Endothelial cell (in vitro differentiated cells): ENCODE results near the gene COL7A1. TPM values are rescaled to one million over a fixed set of nuclear protein-coding genes. Genes with fewer than 3 reads are reported as not detected.
A peak's percentile ranks its signal among the peaks of the same experiment; 100 is the strongest.

Experiments
- DNase-seq: peaks from one replicate; pipeline ENCODE4 v3.0.0; 2021; ENCODE audit warnings: low spot score
- H3K27ac Mint-ChIP-seq: one replicate; pipeline ENCODE4 v1.8.0; 2021; ENCODE audit warnings: mixed read lengths, inconsistent platforms; ENCODE audit not compliant: unreplicated experiment
- H3K27me3 Mint-ChIP-seq: one replicate; pipeline ENCODE4 v1.8.0; 2021; ENCODE audit warnings: mild to moderate bottlenecking, moderate library complexity, mixed read lengths, inconsistent platforms; ENCODE audit not compliant: unreplicated experiment
- H3K36me3 Mint-ChIP-seq: one replicate; pipeline ENCODE4 v1.8.0; 2021; ENCODE audit warnings: mild to moderate bottlenecking, low read depth, mixed read lengths, inconsistent platforms; ENCODE audit not compliant: unreplicated experiment
- H3K4me1 Mint-ChIP-seq: one replicate; pipeline ENCODE4 v1.8.0; 2021; ENCODE audit warnings: mild to moderate bottlenecking, mixed read lengths, inconsistent platforms; ENCODE audit not compliant: unreplicated experiment
- H3K4me3 Mint-ChIP-seq: one replicate; pipeline ENCODE4 v1.8.0; 2021; ENCODE audit warnings: mild to moderate bottlenecking, mixed read lengths, inconsistent platforms; ENCODE audit not compliant: unreplicated experiment
- H3K9me3 Mint-ChIP-seq: one replicate; pipeline ENCODE4 v1.8.0; 2021; ENCODE audit warnings: mixed read lengths, inconsistent platforms; ENCODE audit not compliant: unreplicated experiment
- CTCF ChIP-seq: fragments of 200-600 bp; sonication (generic); IDR thresholded peaks from one replicate; pipeline ENCODE4 v1.5.0; 2021; ENCODE audit warnings: antibody characterized with exemption; ENCODE audit not compliant: unreplicated experiment
- total RNA-seq: library from RNA; stranded (reverse); fragmentation: NEBNext Ultra II Directional; extraction: Animal tissue kit (Norgen Biotek cat#: 25700); gene quantifications from one replicate; pipeline ENCODE4 v1.2.1, GENCODE V29; 2021; ENCODE audit not compliant: unreplicated experiment

COL7A1 gene
- total RNA-seq, 1 donor from 2014 or later = 5.2 TPM

GRCh38 chr3:48555949-48556795, 39.0 kb downstream of the COL7A1 start:
- no peak for DNase-seq
- H3K4me3 Mint-ChIP-seq = peak overlapping the region; percentile 86
- peaks cover 40% of the 10 kb centered on the region for H3K4me1 Mint-ChIP-seq
- no peak for TF ChIP-seq CTCF
- peaks cover 7% of the 10 kb centered on the region for H3K27me3 Mint-ChIP-seq
- H3K36me3 Mint-ChIP-seq = no peaks in the 10 kb centered on the region
- H3K27ac Mint-ChIP-seq = no peak overlapping the region
- no peaks in the 10 kb centered on the region for H3K9me3 Mint-ChIP-seq

DNA sequence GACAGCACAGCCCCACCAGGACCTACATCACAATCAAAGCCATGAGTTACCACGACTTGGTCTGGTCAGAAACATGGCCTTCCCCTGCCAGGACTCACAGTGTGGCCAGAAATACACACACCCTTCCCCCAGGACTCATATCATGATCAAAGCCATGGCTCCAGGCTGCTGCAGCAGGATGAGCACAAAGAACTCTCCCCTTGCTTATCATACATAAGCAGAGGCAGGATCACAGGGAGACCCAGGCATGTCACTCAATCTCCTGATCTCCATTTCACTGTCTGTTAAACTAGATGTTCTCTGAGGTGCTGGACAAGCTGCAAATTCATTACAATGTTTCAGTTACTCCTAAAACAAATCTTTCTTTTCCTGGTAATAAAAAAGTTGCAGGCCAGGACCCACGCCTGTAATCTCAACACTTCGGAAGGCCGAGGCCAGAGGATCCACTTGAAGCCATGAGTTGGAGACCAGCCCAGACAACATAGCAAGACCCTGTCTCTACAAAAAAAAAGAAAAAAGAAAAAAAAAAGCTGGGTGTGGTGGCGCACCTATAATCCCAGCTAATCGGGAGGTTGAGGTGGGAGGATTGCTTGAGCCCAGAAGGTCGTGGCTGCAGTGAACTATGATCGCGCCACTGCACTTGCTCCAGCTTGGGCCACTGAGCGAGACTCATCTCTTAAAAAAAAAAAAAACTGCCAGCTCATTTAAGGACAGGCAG, 39.7 kb downstream of the COL7A1 start:
- peak overlapping the region; percentile 86 for H3K4me3 Mint-ChIP-seq
- peaks cover 37% of the 10 kb centered on the region for H3K4me1 Mint-ChIP-seq
- DNase-seq = no peak
- no peak overlapping the region for H3K27ac Mint-ChIP-seq
- H3K27me3 Mint-ChIP-seq = peaks cover 9% of the 10 kb centered on the region
- H3K9me3 Mint-ChIP-seq = no peaks in the 10 kb centered on the region
- TF ChIP-seq CTCF = no peak
- no peaks in the 10 kb centered on the region for H3K36me3 Mint-ChIP-seq

DNA sequence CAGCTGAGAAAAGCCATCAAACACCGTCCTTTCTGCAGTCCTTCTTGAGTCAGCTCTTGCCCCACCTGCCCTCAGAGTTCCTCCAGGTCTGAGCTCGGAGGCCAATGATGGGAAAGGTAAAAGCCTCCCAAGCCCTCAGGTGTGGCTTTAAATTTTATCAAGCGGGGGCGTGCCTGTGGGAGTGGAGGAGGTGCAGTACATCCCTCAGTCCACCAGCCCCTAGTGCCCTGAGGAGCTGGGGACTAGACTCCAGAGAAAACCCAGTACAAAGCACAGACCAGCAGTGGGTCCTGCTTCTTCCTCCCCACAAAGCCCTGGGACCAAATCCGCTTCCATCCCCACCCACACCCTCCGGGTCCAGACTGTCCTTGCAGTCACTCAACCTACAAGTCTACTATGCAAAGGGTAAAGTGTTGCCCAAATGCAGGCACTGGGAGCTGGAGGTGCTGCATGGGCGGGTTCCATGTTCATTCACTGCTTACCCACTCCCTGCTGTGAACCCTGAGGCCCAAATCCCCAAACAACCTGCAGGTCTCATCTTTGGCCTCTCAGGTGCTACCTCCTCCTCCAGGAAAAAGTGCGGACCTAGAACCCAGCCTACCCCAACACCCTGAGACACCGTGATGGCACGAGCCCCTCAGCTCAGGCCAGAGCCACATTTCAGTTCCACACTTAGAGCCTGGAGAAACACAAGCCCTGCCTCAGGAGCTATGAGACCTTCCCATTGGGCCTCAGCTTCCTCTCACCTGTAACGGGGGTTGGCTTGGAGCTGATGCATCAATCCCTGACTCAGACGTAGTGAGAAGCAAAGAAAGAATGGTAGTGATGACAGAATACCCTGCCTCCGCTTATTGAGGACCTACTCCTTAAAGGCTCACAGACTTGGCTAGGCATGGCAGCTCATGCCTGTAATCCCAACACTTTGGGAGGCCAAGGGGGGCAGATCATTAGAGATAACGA, 41.0 kb downstream of the COL7A1 start:
- Mint-ChIP-seq H3K27ac (no peak overlapping the region), H3K9me3 (no peaks in the 10 kb centered on the region), H3K4me1 (peaks cover 25% of the 10 kb centered on the region), H3K36me3 (no peaks in the 10 kb centered on the region), H3K4me3 (no peak overlapping the region), H3K27me3 (peaks cover 9% of the 10 kb centered on the region)
- no peak for DNase-seq
- no peak for TF ChIP-seq CTCF

DNA sequence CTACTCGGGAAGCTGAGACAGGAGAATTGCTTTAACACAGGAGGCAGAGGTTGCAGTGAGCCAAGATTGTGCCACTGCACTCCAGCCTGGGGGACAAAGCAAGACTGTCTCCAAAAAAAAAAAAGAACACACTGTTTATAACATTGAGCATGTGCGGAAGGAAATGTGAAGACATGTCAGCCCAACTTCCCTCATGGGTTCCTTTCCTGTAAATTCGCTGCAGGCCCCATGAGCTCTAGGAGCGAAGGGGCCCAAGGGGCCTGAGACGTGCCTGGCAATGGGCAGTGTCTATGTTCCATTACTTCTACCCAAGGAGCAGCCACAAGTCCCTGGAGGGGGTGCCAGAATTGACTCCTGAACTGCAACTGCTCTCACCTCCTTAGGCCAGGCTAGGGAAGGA, 41.8 kb downstream of the COL7A1 start:
- TF ChIP-seq CTCF = no peak
- peaks cover 17% of the 10 kb centered on the region for H3K4me1 Mint-ChIP-seq
- H3K27me3 Mint-ChIP-seq = peaks cover 9% of the 10 kb centered on the region
- DNase-seq = no peak
- H3K4me3 Mint-ChIP-seq = no peak overlapping the region
- no peak overlapping the region for H3K27ac Mint-ChIP-seq
- H3K36me3 Mint-ChIP-seq = no peaks in the 10 kb centered on the region
- no peaks in the 10 kb centered on the region for H3K9me3 Mint-ChIP-seq
